Measurements from ENCODE around the gene MED16. TPM values are rescaled to one million over a fixed set of nuclear protein-coding genes. Genes with fewer than 3 reads are reported as not detected.
"Not testable (repeated sequence)": the region's sequence is repeated elsewhere in the genome, so short reads cannot be mapped to it uniquely, and the experiment has no call there.

Gene MED16
- polyA plus RNA-seq, 2 donors = 33.0 to 46.2 TPM

- WGBS, 2 donors = 73 to 74% methylated on average over 15 of the region's 15 CpGs
- Histone ChIP-seq H3K36me3 (ENCODE audit: control insufficient read depth in 2 of 2, insufficient read depth in 2 of 2, low read length in 1 of 2) (no peaks in the 10 kb centered on the region), H3K9me3 (ENCODE audit: control insufficient read depth in 2 of 2, insufficient read depth in 1 of 2, low read depth in 1 of 2, low read length in 1 of 2) (no peaks in the 10 kb centered on the region), H3K27ac (ENCODE audit: low read depth in 2 of 2, low read length in 1 of 2) (no peak overlapping the region), H3K4me3 (ENCODE audit: low read depth in 1 of 2, low read length in 2 of 2) (no peak overlapping the region), H3K4me1 (ENCODE audit: control insufficient read depth in 2 of 2, insufficient read depth in 2 of 2, low read length in 1 of 2) (no peaks in the 10 kb centered on the region), H3K27me3 (ENCODE audit: control insufficient read depth in 1 of 2, insufficient read depth in 2 of 2, low read length in 2 of 2) (peaks cover 0 to 15% of the 10 kb centered on the region in 2 donors)
Observed at GRCh38 chr19:824885-825284, 68.1 kb downstream of the MED16 start.

GRCh38 chr19:823565-824121, 69.3 kb downstream of the MED16 start:
- WGBS, 2 donors = 55 to 56% methylated on average over 12 of the region's 12 CpGs
- Histone ChIP-seq H3K27ac (ENCODE audit: low read depth in 2 of 2, low read length in 1 of 2) (no peak overlapping the region), H3K9me3 (ENCODE audit: control insufficient read depth in 2 of 2, insufficient read depth in 1 of 2, low read depth in 1 of 2, low read length in 1 of 2) (no peaks in the 10 kb centered on the region), H3K36me3 (ENCODE audit: control insufficient read depth in 2 of 2, insufficient read depth in 2 of 2, low read length in 1 of 2) (no peaks in the 10 kb centered on the region), H3K27me3 (ENCODE audit: control insufficient read depth in 1 of 2, insufficient read depth in 2 of 2, low read length in 2 of 2) (peaks cover 0 to 15% of the 10 kb centered on the region in 2 donors), H3K4me3 (ENCODE audit: low read depth in 1 of 2, low read length in 2 of 2) (no peak overlapping the region), H3K4me1 (ENCODE audit: control insufficient read depth in 2 of 2, insufficient read depth in 2 of 2, low read length in 1 of 2) (no peaks in the 10 kb centered on the region)

GRCh38 chr19:821825-822503, 71.0 kb downstream of the MED16 start, which contains the start of gene PLPPR3:
Gene PLPPR3, minus strand, starts transcription at chr19:821955. Its CDS starts 396 bp downstream, at chr19:821559.
- H3K4me3 ChIP-seq (ENCODE audit: low read depth in 1 of 2, low read length in 2 of 2) = peak within 1 kb of the TSS in 1 of 2 donors; percentile 5
- 1 to 3% methylated on average over 27 to 86 of the region's 86 CpGs for WGBS, 2 donors
- no peak within 1 kb of the TSS for H3K27ac ChIP-seq (ENCODE audit: low read depth in 2 of 2, low read length in 1 of 2)

GRCh38 chr19:821231-821824, 71.7 kb downstream of the MED16 start:
- Histone ChIP-seq H3K4me1 (ENCODE audit: control insufficient read depth in 2 of 2, insufficient read depth in 2 of 2, low read length in 1 of 2) (no peaks in the 10 kb centered on the region), H3K27ac (ENCODE audit: low read depth in 2 of 2, low read length in 1 of 2) (no peak overlapping the region), H3K4me3 (ENCODE audit: low read depth in 1 of 2, low read length in 2 of 2) (peak overlapping the region in 1 of 2 donors; percentile 5), H3K9me3 (ENCODE audit: control insufficient read depth in 2 of 2, insufficient read depth in 1 of 2, low read depth in 1 of 2, low read length in 1 of 2) (no peaks in the 10 kb centered on the region), H3K27me3 (ENCODE audit: control insufficient read depth in 1 of 2, insufficient read depth in 2 of 2, low read length in 2 of 2) (peaks cover 0 to 15% of the 10 kb centered on the region in 2 donors), H3K36me3 (ENCODE audit: control insufficient read depth in 2 of 2, insufficient read depth in 2 of 2, low read length in 1 of 2) (no peaks in the 10 kb centered on the region)
- WGBS, 2 donors = 2% methylated on average over 29 to 64 of the region's 64 CpGs

More at GRCh38 chr19:821825-822503, 71.0 kb downstream of the MED16 start, which contains the start of gene PLPPR3:
- no peaks in the 10 kb centered on the region for H3K9me3 ChIP-seq (ENCODE audit: control insufficient read depth in 2 of 2, insufficient read depth in 1 of 2, low read depth in 1 of 2, low read length in 1 of 2)
- H3K36me3 ChIP-seq (ENCODE audit: control insufficient read depth in 2 of 2, insufficient read depth in 2 of 2, low read length in 1 of 2) = no peaks in the 10 kb centered on the region
- H3K4me1 ChIP-seq (ENCODE audit: control insufficient read depth in 2 of 2, insufficient read depth in 2 of 2, low read length in 1 of 2) = no peaks in the 10 kb centered on the region
- H3K27me3 ChIP-seq (ENCODE audit: control insufficient read depth in 1 of 2, insufficient read depth in 2 of 2, low read length in 2 of 2) = peaks cover 0 to 15% of the 10 kb centered on the region in 2 donors

DNA sequence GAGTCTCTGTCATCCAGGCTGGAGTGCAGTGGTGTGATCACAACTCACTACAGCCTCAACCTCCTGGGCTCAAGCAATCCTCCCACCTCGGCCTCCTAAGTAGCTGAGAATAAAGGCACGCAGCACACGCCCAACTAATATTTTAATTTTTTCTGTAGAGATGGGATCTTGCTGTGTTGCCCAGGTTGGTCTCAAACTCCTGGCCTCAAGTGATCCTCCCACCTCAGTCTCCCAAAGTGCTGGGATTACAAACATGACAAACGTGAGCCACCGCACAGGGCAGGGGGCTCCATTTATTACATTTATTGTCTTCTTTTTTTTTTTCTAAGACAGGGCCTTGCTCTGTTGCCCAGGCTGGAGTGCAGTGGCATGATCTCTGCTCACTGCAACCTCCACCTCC, 72.8 kb downstream of the MED16 start:
- not testable (repeated sequence) for H3K4me3 ChIP-seq (ENCODE audit: low read depth in 1 of 2, low read length in 2 of 2); H3K9me3 ChIP-seq (ENCODE audit: control insufficient read depth in 2 of 2, insufficient read depth in 1 of 2, low read depth in 1 of 2, low read length in 1 of 2); H3K36me3 ChIP-seq (ENCODE audit: control insufficient read depth in 2 of 2, insufficient read depth in 2 of 2, low read length in 1 of 2); H3K27ac ChIP-seq (ENCODE audit: low read depth in 2 of 2, low read length in 1 of 2); H3K4me1 ChIP-seq (ENCODE audit: control insufficient read depth in 2 of 2, insufficient read depth in 2 of 2, low read length in 1 of 2)
- peaks cover 0 to 15% of the 10 kb centered on the region in 2 donors for H3K27me3 ChIP-seq (ENCODE audit: control insufficient read depth in 1 of 2, insufficient read depth in 2 of 2, low read length in 2 of 2)
- 89 to 96% methylated on average over 5 of the region's 5 CpGs for WGBS, 2 donors

Other genes starting within 250 kb of the MED16 start
- gene RNF126, start 230.0 kb downstream of the MED16 start, polyA plus RNA-seq = 10 to 100 TPM; 38.4 to 61.5 TPM
- gene FSTL3, start 216.8 kb downstream of the MED16 start, polyA plus RNA-seq = 1 to 10 TPM; 5.9 to 7.8 TPM
- not detected for gene PRSS57, start 197.7 kb downstream of the MED16 start, polyA plus RNA-seq
- 1 to 10 TPM; 4.8 to 7.6 TPM for gene PALM, start 184.3 kb downstream of the MED16 start, polyA plus RNA-seq
- under 1 TPM; 0.08 to 0.11 TPM for gene MISP, start 142.1 kb downstream of the MED16 start, polyA plus RNA-seq
- gene PTBP1, start 95.7 kb downstream of the MED16 start, polyA plus RNA-seq = 10 to 100 TPM; 90.6 to 98.3 TPM
- gene PLPPR3, start 71.2 kb downstream of the MED16 start, polyA plus RNA-seq = not detected
- not detected for gene AZU1, start 65.3 kb downstream of the MED16 start, polyA plus RNA-seq
- gene PRTN3, start 52.2 kb downstream of the MED16 start, polyA plus RNA-seq = not detected
- gene ELANE, start 40.9 kb downstream of the MED16 start, polyA plus RNA-seq = under 1 TPM; 0.24 to 0.68 TPM
- 10 to 100 TPM; 32.6 to 95.2 TPM for gene CFD, start 33.5 kb downstream of the MED16 start, polyA plus RNA-seq
- not detected for gene RNU6-9, start 297 bp upstream of the MED16 start, polyA plus RNA-seq
- 10 to 100 TPM; 66.1 to 84.8 TPM for gene R3HDM4, start 20.0 kb upstream of the MED16 start, polyA plus RNA-seq
- under 1 TPM in 1 of 2 donors, not detected in 1; 0.01 TPM for gene KISS1R, start 24.1 kb upstream of the MED16 start, polyA plus RNA-seq
- 1 to 10 TPM; 1.3 to 5.2 TPM for gene ARID3A, start 32.8 kb upstream of the MED16 start, polyA plus RNA-seq
- gene WDR18, start 91.2 kb upstream of the MED16 start, polyA plus RNA-seq = 10 to 100 TPM; 36.2 to 44.8 TPM
- under 1 TPM; 0.01 to 0.04 TPM for gene GRIN3B, start 107.2 kb upstream of the MED16 start, polyA plus RNA-seq
- gene TMEM259, start 127.9 kb upstream of the MED16 start, polyA plus RNA-seq = 100 to 1,000 TPM; 142 to 238 TPM
- gene RNU6-2, start 128.3 kb upstream of the MED16 start, polyA plus RNA-seq = not detected
- gene CNN2, start 133.4 kb upstream of the MED16 start, polyA plus RNA-seq = 100 to 1,000 TPM in 1 of 2 donors, 10 to 100 TPM in 1; 84.4 to 106 TPM
- 10 to 100 TPM; 11.4 to 26.4 TPM for gene ABCA7, start 146.9 kb upstream of the MED16 start, polyA plus RNA-seq
- gene ARHGAP45, start 174.0 kb upstream of the MED16 start, polyA plus RNA-seq = 10 to 100 TPM in 1 of 2 donors, 1 to 10 TPM in 1; 8.9 to 17.7 TPM
- 100 to 1,000 TPM in 1 of 2 donors, 10 to 100 TPM in 1; 77.9 to 162 TPM for gene POLR2E, start 202.2 kb upstream of the MED16 start, polyA plus RNA-seq
- gene GPX4, start 210.8 kb upstream of the MED16 start, polyA plus RNA-seq = 100 to 1,000 TPM; 271 to 294 TPM

All from esophagus (tissue), 2 donors.